GM23338 (cell line): ENCODE data around the gene SERINC5. TPM values are rescaled to one million over a fixed set of nuclear protein-coding genes. Genes with fewer than 3 reads are reported as not detected.
"Not testable (repeated sequence)": the region's sequence is repeated elsewhere in the genome, so short reads cannot be mapped to it uniquely, and the experiment has no call there.

Experiments
- ATAC-seq: fragments of 200-7000 bp; cut with Tn5 transposase; 3 replicates; pipeline ENCODE4 v1.9.1; 2020
- DNase-seq: peaks from one replicate; pipeline ENCODE4 v3.0.0-alpha.2; 2015; ENCODE audit warnings: low spot score
- H2AFZ ChIP-seq: fragments of 200-600 bp; sonication (generic); 2 replicates; pipeline ENCODE4 v1.8.0; 2016; ENCODE audit warnings: antibody characterized with exemption, mild to moderate bottlenecking, moderate library complexity
- H3F3A ChIP-seq: fragments of 200-600 bp; sonication (generic); replicated peaks from 2 replicates; pipeline ENCODE4 v1.8.0; 2017; ENCODE audit warnings: antibody characterized with exemption, mixed run types, low read depth
- H3K27ac ChIP-seq: fragments of 200-600 bp; sonication (generic); 2 replicates; pipeline ENCODE4 v1.6.1; 2016; ENCODE audit warnings: low read depth
- H3K27me3 ChIP-seq: fragments of 200-600 bp; sonication (generic); 2 replicates; pipeline ENCODE4 v1.8.0; 2016; ENCODE audit warnings: mild to moderate bottlenecking, mixed run types, moderate library complexity; ENCODE audit not compliant: insufficient read depth
- H3K36me3 ChIP-seq: fragments of 200-600 bp; sonication (generic); 2 replicates; pipeline ENCODE4 v1.8.0; 2016; ENCODE audit warnings: mild to moderate bottlenecking; ENCODE audit not compliant: insufficient read depth
- H3K4me1 ChIP-seq: fragments of 200-600 bp; sonication (generic); 2 replicates; pipeline ENCODE4 v1.8.0; 2016; ENCODE audit warnings: mild to moderate bottlenecking, moderate library complexity; ENCODE audit not compliant: insufficient read depth
- H3K4me2 ChIP-seq: fragments of 200-600 bp; sonication (generic); 2 replicates; pipeline ENCODE4 v1.7.1; 2017; ENCODE audit warnings: mixed run types
- H3K4me3 ChIP-seq: fragments of 200-600 bp; sonication (generic); 2 replicates; pipeline ENCODE4 v1.6.1; 2016; ENCODE audit warnings: mixed run types
- H3K79me2 ChIP-seq: fragments of 200-600 bp; sonication (generic); replicated peaks from 2 replicates; pipeline ENCODE4 v1.8.0; 2017; ENCODE audit warnings: mild to moderate bottlenecking; ENCODE audit not compliant: insufficient read depth
- H3K9me2 ChIP-seq: fragments of 200-600 bp; sonication (generic); 2 replicates; pipeline ENCODE4 v1.8.0; 2017; ENCODE audit not compliant: insufficient read depth
- H4K20me1 ChIP-seq: fragments of 200-600 bp; sonication (generic); replicated peaks from 2 replicates; pipeline ENCODE4 v1.8.0; 2017; ENCODE audit warnings: mild to moderate bottlenecking; ENCODE audit not compliant: insufficient read depth
- H3K27ac Mint-ChIP-seq: 2 replicates; pipeline ENCODE4 v1.8.0; 2020; ENCODE audit warnings: inconsistent platforms, mild to moderate bottlenecking, moderate library complexity, mixed read lengths
- H3K27me3 Mint-ChIP-seq: 3 replicates; pipeline ENCODE4 v1.8.0; 2022; ENCODE audit warnings: low read depth, mild to moderate bottlenecking, moderate library complexity, mixed read lengths, inconsistent platforms; ENCODE audit not compliant: insufficient read depth, poor library complexity
- H3K36me3 Mint-ChIP-seq: 3 replicates; pipeline ENCODE4 v1.8.0; 2021; ENCODE audit warnings: low read depth, mild to moderate bottlenecking, inconsistent platforms, moderate library complexity, mixed read lengths
- H3K4me1 Mint-ChIP-seq: 3 replicates; pipeline ENCODE4 v1.8.0; 2020; ENCODE audit warnings: mild to moderate bottlenecking, inconsistent platforms, mixed read lengths
- H3K4me3 Mint-ChIP-seq: 3 replicates; pipeline ENCODE4 v1.8.0; 2021; ENCODE audit warnings: moderate library complexity, mild to moderate bottlenecking, inconsistent platforms, mixed read lengths
- H3K9me3 Mint-ChIP-seq: 3 replicates; pipeline ENCODE4 v1.8.0; 2020; ENCODE audit warnings: moderate library complexity, mild to moderate bottlenecking, inconsistent platforms, mixed read lengths
- polyA plus RNA-seq: library from polyadenylated mRNA; unstranded; fragments of >200 nt; fragmentation: Nextera tagmentation; extraction: Ambion mirVana; gene quantifications from 2 replicates; pipeline ENCODE4 v1.2.1, GENCODE V29; 2016
- total RNA-seq: library from RNA; depleted of rRNA; stranded (reverse); fragments of >200 nt; shearing (Covaris generic); gene quantifications from 2 replicates; pipeline ENCODE4 v1.2.3, GENCODE V29; 2014
- TF ChIP-seq, protein P1 (sequence below): fragments of 250-450 bp; sonication (Bioruptor Pico); IDR thresholded peaks from 2 replicates; pipeline ENCODE4 v1.5.0; 2020; ENCODE audit warnings: mild to moderate bottlenecking, moderate library complexity
- TF ChIP-seq, protein P2 (sequence below), 2 experiments: fragments of 200-600 bp in 1 of 2; sonication (generic) in 1 of 2; conservative IDR thresholded peaks; 2 replicates each; pipeline versions ENCODE4 v1.5.1 to v1.6.1; 2016 to 2017; ENCODE audit warnings: antibody characterized with exemption in 2 of 2, low read depth in 2 of 2, mild to moderate bottlenecking in 2 of 2, moderate library complexity in 1 of 2

The SERINC5 gene
- total and polyA plus RNA-seq, 2 experiments from 2014 or later, result 34.0 to 107 TPM

DNA sequence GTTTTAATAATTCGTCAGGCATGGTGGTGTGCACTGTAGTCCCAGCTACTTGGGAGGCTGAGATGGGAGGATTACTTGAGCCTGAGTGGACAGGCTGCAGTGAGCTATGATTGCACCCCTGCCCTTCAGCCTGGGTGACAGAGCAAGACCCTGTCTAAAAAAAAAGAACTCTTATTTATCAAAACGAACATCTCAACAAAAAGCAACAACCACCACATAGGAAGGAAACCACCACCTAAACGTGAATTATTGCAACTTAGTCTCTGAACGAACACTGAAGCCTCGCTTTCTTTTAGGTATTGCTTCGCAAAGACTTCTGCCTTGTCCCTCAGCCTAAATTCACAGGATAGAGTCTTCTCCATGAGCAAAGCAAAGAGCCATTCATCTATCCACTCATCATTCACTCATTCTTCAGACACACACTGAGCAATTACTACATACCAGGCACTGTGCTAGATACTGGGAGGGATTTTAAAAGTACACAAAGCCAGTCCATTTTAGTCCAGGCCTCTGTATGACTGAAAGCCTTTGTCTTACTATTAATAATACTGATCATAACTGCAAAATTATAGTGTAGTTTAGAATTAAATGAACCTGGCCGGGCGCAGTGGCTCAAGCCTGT, 163.3 kb downstream of the SERINC5 start (continued):
- TF ChIP-seq, protein P1, sequence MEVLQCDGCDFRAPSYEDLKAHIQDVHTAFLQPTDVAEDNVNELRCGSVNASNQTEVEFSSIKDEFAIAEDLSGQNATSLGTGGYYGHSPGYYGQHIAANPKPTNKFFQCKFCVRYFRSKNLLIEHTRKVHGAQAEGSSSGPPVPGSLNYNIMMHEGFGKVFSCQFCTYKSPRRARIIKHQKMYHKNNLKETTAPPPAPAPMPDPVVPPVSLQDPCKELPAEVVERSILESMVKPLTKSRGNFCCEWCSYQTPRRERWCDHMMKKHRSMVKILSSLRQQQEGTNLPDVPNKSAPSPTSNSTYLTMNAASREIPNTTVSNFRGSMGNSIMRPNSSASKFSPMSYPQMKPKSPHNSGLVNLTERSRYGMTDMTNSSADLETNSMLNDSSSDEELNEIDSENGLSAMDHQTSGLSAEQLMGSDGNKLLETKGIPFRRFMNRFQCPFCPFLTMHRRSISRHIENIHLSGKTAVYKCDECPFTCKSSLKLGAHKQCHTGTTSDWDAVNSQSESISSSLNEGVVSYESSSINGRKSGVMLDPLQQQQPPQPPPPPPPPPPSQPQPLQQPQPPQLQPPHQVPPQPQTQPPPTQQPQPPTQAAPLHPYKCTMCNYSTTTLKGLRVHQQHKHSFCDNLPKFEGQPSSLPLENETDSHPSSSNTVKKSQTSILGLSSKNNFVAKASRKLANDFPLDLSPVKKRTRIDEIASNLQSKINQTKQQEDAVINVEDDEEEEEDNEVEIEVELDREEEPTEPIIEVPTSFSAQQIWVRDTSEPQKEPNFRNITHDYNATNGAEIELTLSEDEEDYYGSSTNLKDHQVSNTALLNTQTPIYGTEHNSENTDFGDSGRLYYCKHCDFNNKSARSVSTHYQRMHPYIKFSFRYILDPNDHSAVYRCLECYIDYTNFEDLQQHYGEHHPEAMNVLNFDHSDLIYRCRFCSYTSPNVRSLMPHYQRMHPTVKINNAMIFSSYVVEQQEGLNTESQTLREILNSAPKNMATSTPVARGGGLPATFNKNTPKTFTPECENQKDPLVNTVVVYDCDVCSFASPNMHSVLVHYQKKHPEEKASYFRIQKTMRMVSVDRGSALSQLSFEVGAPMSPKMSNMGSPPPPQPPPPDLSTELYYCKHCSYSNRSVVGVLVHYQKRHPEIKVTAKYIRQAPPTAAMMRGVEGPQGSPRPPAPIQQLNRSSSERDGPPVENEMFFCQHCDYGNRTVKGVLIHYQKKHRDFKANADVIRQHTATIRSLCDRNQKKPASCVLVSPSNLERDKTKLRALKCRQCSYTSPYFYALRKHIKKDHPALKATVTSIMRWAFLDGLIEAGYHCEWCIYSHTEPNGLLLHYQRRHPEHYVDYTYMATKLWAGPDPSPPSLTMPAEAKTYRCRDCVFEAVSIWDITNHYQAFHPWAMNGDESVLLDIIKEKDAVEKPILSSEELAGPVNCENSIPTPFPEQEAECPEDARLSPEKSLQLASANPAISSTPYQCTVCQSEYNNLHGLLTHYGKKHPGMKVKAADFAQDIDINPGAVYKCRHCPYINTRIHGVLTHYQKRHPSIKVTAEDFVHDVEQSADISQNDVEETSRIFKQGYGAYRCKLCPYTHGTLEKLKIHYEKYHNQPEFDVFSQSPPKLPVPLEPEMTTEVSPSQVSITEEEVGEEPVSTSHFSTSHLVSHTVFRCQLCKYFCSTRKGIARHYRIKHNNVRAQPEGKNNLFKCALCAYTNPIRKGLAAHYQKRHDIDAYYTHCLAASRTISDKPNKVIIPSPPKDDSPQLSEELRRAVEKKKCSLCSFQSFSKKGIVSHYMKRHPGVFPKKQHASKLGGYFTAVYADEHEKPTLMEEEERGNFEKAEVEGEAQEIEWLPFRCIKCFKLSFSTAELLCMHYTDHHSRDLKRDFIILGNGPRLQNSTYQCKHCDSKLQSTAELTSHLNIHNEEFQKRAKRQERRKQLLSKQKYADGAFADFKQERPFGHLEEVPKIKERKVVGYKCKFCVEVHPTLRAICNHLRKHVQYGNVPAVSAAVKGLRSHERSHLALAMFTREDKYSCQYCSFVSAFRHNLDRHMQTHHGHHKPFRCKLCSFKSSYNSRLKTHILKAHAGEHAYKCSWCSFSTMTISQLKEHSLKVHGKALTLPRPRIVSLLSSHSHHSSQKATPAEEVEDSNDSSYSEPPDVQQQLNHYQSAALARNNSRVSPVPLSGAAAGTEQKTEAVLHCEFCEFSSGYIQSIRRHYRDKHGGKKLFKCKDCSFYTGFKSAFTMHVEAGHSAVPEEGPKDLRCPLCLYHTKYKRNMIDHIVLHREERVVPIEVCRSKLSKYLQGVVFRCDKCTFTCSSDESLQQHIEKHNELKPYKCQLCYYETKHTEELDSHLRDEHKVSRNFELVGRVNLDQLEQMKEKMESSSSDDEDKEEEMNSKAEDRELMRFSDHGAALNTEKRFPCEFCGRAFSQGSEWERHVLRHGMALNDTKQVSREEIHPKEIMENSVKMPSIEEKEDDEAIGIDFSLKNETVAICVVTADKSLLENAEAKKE, result no peak

DNA sequence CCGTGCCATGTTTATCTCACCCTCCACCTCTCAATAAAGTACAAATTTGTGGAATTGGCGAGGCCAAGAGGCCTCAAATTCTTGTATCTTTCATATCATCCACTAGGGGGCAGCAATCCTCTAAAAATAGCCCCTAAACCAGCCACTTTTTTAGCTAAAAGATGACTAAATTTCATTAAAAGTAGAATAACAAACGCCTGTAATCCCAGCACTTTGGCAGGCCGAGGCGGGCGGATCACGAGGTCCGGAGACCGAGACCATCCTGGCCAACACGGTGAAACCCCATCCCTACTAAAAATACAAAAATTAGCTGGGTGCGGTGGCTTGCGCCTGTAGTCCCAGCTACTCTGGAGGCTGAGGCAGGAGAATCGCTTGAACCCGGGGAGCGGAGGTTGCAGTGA, 164.1 kb downstream of the SERINC5 start:
- DNase-seq (peak; percentile 81), ATAC-seq (peak; percentile 70)
- H4K20me1 ChIP-seq, H3K36me3 Mint-ChIP-seq, H3K9me2 ChIP-seq, H3K79me2 ChIP-seq, H3K27me3 Mint-ChIP-seq, H3K4me3 Mint-ChIP-seq, H3K4me3 ChIP-seq, H2AFZ ChIP-seq, H3K27me3 ChIP-seq, H3K9me3 Mint-ChIP-seq, H3K36me3 ChIP-seq, H3K27ac ChIP-seq, H3K4me2 ChIP-seq, H3K27ac Mint-ChIP-seq, H3K4me1 ChIP-seq, H3F3A ChIP-seq: not testable (repeated sequence)
- TF ChIP-seq, protein P2, sequence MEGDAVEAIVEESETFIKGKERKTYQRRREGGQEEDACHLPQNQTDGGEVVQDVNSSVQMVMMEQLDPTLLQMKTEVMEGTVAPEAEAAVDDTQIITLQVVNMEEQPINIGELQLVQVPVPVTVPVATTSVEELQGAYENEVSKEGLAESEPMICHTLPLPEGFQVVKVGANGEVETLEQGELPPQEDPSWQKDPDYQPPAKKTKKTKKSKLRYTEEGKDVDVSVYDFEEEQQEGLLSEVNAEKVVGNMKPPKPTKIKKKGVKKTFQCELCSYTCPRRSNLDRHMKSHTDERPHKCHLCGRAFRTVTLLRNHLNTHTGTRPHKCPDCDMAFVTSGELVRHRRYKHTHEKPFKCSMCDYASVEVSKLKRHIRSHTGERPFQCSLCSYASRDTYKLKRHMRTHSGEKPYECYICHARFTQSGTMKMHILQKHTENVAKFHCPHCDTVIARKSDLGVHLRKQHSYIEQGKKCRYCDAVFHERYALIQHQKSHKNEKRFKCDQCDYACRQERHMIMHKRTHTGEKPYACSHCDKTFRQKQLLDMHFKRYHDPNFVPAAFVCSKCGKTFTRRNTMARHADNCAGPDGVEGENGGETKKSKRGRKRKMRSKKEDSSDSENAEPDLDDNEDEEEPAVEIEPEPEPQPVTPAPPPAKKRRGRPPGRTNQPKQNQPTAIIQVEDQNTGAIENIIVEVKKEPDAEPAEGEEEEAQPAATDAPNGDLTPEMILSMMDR (conservative IDR thresholded peaks at IDR 0.05; ENCODE audit: low read depth in 2 of 2), result peak; percentile 71 to 91
- H3K4me1 Mint-ChIP-seq, result peaks cover 11% of the 10 kb centered on the region; the same call in 2 of the 3 replicates
